ENCODE data around the gene CARD16.
"Not testable (repeated sequence)": the region's sequence is repeated elsewhere in the genome, so short reads cannot be mapped to it uniquely, and the experiment has no call there.

Gene CARD16

DNA sequence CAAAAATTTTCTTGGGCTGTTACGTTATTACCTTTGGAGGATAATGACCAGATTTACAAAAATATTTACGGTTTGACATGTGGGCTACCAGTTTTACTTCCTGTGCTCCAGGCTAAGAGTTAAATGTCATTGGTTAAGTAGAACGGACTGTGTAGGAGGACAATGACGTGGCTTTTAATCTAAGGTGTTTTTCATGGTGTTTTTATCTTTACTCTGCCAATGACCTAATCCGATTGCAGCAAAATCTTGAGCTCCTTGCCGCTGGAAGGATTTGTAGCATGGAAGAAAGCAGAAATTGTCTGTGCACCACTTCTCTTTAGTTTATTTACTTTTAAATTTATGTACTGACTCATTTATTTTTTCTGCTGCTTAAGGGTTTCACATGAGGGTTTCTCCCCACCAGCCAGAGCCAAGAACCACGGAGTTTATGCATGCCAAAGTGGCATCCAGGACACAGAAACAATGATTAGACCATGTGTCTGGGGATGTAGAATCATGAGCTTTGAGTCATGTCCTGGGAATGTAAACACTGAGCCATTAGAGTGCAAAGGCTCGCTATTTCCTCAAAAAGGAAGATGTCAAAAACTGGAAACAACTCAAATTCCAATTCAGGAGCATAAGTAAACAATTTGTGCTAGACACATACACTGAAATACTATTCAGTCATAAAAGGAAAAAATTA lies 1.9 kb upstream of the CARD16 start:
- DNase-seq: peak; percentile 5

DNA sequence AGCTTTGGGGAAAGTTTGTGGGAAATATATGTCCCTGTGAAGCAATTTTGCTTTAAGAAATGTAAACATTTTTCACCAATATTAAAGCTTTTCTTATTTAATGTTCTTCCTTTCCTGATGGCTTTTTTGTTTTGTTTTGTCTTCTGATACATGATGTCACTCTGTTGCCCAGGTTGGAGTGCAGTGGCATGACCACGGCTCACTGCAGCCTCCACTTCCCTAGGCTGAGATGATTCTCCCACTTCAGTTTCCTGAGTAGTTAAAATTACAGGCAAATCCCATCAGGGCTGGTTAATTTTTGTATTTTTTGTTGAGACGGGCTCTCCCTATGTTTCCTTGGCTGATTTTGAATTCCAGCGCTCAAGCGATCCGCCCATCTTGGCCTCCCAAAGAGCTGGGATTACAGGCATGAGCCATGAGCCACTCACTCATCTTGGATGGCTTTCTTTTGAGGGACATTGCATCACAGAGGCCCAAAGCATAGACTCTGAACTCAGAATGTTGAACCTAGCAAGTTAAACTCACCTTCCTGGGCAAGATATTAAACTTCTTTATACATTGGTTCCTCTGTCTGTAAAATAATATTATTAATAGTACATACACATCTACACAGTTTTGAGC lies 651 bp upstream of the CARD16 start:
- no peak for DNase-seq

DNA sequence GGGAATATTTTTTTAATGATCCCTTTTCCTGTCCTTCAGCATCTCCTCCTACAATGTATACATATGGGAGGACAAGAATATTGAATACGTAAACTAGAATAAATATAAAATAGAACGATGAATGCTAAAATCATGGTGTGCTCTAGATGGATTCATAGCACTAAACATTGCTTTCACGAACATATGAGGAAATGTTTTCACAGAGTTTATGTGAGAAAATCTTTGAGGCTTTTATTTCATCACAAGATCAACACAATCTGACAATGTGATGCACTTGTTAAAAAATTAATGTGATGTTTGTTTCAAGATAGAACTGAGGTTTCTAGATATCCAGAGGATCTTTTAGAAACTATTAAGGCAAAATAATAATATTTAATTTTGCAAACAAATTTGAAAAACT lies 3.0 kb downstream of the CARD16 start:
- no peak for DNase-seq

DNA sequence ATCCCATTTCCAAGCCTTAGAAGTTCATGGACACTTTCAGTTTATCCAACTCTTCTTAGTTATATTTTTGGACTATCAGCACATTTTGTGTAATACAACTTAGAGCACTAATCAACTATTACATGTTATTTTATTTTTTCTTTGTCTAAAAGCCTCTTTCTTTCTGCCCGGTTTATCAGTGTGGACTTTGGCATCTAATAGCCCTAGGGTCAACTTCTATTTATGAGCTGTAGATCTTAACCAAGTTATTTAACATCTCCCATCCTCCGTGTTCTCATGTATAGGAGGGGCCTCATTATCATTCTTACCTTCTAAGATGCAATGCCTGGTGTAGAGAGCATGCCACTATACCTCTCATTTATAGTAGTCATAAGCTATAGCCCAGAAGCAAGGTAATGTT lies 4.4 kb downstream of the CARD16 start:
- DNase-seq: no peak

DNA sequence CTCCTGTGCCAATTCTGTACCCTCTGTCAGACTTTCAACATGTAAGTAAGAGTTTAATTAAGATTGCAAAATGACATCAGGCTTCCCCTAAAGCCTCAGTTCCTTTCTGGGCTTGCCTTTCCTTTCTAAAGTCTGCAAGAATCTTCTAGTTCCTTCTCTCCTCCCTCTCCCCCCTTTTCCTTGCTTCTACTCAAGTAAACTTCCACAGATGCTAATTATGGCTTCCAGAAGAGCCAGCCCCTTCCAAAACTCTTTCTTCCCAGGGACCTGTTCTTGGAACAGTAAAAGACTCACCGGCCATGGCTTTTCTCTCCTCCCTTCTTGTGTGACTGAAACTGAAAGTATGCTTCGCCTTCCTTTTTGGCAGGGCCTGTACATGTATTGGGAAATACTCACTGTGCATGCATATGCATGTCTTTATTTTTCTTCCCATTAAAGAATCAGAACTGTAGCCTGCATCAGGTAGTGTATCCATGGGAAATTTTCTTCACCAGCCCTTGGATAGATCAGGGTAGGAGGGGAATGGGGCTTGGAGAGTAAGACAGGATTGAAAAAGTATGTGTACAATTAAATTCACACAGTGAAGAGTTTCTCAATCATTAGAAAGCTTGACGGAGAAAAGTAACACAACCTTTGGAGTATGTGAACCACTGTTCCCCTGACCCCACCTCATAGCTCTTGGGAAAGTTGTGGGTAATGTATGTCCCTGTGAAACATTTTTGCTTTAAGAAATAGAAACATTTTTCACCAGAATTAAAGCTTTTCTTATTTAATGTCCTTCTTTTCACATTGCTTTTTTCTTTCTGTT lies 10.1 kb downstream of the CARD16 start, which contains the start of gene CASP1:
Gene CASP1 (minus strand): TSS at position 332 of the 808 bp plus-strand sequence. CDS start 31 bp downstream, at position 301.
- peak; percentile 81 for DNase-seq

DNA sequence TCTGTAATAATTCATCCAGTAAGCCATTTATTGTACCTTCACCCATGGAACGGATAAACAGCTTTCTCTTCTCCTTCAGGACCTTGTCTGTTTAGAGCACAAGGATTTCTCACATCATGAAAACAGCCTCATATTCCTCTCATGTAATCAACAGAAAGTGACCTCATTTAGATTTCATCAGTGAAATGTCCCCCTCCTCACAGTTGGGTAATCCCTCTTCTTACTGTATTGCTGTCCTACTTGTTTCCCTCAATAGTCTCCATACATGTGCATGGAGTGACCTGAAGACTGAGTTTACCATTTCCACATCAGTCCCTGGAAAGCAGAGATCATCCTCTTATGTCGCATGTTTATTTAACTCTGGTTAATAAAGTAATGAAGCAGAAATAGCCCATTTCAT lies 10.7 kb downstream of the CARD16 start:
- not testable (repeated sequence) for DNase-seq

DNA sequence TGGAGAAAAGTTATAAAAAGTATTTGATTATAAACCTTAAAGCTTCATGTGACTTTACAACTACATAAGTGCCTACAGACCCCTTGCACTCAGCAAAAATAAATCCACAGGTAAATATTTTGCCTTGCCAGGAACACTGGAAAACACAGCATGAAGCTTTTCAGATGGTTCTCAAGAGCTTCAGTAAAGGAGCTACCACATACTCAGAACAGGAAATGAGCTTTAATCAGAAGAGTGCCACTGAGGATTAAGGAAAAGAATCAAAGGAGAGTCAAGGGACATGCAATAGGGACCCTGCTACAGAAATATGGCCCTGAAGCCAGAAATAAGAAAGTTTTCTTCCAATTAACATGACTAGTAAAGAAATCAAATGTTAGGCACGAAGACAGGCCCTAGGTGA lies 11.4 kb downstream of the CARD16 start:
- peak; percentile 28 for DNase-seq

DNA sequence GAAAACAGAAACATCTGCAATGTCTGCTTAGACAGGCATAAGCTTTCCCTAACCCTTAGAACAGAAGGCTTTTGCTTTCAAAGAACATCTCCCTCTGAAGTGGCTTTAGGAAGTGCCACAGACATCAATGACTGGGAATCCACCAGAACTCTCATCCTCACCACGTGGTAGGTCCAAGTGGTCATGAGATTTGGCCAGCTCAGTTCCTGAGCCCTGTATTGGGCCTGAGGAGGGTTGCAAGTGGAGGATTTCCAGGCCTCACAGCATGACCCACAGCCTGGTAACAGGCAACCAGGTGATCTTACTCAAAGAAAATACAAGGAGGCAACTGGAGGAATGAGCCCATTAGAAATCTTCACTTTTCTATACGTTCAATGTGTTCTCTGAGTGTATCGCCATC lies 11.8 kb downstream of the CARD16 start:
- no peak for DNase-seq

DNA sequence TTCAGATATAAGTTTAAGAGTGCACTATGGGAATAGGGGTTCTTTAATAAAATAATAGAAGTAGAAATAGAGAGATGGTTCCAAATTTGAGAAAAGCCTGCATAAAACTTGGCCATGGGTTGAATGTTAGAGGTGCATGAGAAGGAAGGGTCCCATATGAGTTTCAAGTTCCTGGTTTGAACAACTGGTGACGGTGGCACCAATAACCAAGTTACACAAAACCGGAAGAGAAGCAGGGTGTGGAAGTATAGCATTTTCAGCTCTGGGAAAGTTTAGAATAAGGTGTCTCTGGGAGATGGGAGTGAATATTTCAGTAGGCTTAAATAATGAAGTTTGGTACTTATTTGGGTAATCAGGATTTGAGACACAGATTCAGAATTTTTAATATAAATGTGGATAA lies 12.6 kb downstream of the CARD16 start:
- peak; percentile 53 for DNase-seq

DNA sequence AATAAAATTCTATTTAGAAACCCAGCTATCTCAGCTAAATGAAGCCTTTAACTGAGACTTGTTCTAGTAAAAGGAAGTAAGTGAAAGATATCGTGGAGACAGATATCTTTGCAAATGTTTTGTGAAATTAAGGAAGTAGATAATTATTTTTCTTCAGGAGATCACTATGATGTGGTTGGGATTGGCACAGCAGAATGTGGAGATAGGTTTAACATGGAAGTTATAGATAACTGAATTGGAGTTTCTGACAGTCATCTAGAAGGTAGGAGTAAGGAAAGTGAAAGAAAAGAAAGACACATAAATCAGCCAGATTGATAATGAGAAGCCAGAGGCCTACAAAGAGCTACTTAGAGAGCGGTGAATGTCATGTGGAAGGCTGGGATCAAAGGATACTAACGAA lies 17.5 kb downstream of the CARD16 start:
- peak; percentile 28 for DNase-seq

DNA sequence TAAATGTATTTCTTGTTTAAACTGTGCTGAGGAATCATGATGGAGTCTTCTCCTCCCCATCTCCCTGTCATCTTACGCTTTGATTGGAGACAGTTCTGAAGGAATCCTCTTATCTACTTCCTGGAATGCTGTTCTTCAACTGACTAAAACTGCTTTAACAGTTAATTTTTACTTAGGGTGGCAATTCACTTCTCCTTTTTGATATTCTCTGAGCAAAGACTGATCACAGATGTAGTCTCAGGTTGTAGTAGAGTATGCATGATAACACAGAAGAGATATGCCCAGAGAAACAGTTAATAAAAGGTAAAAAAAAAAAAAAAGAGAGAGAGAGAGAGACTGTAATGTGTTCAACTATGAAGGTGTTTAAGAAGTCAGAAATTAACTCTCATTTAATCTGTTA lies 20.7 kb downstream of the CARD16 start:
- DNase-seq: no peak

DNA sequence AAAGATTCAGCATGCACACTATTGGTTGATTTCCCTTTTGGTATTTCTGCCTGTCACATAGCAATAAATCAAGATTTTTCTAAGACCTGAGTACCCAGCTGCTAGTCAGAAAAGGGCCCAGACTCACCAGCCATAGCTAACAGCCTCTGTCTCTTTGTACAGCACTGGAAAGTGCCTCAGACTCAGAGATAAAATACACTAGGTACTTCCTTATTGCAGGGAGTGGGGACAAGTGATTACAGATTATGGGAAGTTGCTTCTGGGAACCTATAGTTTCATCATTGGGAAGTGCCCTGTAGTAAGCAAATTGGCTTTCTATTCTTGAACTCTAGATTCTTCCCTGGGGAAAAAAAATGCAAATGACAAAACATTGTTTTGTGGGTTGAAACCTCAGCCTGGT lies 22.1 kb downstream of the CARD16 start, which contains the start of gene CASP5:
Gene CASP5 (minus strand): TSS at position 166 of the 400 bp plus-strand sequence. CDS start 32 bp downstream, at position 134.
- peak; percentile 58 for DNase-seq

DNA sequence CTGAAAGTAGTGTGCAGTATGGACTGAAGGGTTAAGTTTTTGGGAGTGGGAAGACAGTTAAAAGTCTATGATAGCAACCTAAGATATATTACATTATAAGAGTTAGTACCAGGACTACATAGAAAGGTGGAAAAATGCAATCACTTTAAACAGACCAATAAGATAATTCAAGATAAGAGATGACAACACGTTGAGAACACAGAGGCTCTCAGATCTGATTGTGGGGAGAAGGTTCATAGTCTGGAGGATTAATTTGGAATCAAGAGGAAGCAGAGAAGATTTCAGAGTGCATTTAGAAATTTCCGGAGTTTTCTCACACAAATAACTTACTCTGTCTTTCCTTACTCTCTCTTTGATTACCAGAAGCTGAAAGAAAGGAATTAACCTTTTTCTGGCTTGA lies 22.6 kb downstream of the CARD16 start:
- DNase-seq: no peak

DNA sequence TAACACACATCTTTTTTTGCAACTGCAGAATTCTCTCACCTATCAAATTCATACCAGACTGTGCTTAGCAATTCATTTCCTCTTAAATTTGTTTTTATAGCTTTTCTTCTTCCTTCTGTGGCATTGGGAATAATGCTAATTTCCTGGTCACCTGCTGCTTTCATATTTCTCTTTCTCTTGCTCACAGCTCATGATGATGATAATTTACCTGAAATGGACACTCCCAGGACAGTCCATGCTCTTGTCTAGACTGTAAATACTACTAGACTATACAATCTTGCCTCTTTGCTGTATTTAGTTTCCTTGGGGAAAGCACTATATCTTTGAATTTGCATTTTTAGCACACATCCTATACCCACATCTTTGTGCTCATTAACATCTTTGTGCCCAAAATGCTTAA lies 37.7 kb downstream of the CARD16 start:
- no peak for DNase-seq

DNA sequence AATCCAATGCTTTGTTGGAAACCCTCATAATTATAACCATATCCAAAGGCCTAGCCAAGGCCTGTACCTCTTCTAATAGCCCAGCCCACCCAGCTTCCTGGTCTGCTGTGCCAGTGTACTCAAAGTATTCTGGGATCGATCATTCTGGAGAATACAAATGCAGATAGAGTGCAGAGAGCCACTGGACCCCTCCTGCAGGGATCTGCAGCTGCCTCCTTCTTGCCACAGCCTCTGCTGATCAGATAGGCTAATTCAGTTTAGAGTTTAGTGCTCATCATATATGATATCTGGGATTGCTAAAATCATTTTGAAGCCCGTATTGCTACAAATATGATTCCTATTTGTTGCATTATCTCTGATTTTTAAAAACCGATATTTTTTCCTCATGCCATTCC lies 39.7 kb downstream of the CARD16 start:
- no peak for DNase-seq

DNA sequence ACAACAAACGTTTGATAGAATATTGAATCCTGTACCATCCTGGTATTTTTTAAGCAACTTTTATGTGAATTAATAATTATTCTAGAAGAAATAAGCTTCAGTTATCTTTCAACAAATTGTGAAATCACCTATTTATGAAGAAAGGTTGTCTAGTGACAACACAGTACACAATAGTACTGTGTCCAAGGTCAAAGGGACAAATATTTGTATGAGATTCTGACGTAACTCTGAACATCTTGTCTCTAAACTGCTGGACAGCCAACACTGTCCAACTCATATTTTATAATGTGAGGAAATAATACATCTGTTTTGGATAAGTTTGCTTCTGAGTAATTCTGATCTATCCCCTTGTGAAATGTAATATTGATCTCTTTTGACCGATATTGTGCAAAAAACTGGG lies 41.1 kb downstream of the CARD16 start:
- no peak for DNase-seq

DNA sequence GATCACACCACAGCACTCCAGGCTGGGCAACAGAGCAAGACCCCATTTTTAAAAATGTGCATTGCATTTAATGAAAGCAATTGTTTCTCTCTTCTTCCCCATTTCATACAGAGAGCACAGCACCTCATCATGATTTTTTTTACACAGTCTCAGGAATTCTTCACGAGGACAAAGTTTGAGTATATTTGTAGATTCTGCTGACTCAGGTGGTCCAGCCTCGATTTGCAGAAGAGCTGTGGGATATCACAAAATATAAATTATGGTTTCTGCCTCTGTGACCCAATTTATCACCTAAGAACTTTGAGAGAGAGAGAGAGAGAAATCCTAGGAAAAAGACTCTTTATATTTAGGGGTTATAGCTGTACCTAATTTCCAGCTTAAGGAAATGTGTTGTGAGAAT lies 42.0 kb downstream of the CARD16 start:
- no peak for DNase-seq

DNA sequence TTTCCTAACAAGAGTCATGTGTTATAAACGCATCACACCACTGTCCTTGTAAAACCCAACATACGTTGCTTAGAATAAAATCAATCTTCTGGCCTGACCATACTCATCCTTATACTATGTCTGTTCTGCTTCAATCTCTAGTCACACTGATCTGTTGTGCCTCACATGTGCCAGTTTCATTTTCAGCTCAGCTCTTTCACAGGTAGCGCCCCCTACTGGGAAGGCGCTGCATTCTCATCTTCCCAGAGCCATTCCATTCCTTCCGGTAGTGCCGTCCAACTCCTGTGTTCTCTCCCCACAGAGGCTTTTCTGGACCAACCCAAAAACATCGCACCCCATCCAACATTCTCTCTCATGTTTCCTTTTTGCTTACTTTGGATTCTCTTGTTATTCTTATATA lies 44.3 kb downstream of the CARD16 start:
- DNase-seq: no peak

DNA sequence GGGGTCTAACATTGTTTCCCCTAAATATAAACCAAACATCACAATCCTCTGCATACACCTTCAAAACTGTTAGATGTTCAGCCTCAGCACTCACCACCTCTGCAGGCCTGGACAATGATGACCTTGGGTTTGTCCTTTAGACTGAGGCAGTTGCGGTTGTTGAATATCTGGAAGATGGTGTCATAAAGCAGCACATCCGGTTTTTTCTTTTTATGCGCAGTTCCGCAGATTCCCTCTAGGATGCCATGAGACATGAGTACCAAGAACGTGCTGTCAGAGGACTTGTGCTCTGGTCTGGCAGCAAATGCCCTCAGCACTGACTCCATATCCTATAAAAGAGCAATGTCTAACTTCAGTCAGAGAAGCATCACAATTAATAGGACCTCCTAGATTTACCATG lies 45.0 kb downstream of the CARD16 start:
- no peak for DNase-seq

DNA sequence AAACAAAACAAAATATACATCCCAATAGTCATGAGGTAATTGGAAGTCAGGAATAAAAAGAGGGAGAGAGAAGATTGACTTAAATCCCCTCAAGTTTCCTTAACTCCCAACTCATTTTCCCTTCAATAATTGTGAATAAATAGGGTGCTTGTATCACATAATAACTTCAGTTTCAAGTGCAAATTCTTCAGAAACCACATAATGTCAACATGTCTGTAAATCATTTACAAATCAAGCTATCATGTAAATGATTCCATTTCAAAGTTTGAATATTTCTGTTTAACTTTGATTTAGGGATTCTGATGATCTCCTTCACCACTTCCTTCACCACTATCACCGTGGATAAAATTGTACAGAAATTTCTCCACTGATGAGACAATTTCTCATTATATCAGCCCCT lies 45.4 kb downstream of the CARD16 start:
- no peak for DNase-seq

DNA sequence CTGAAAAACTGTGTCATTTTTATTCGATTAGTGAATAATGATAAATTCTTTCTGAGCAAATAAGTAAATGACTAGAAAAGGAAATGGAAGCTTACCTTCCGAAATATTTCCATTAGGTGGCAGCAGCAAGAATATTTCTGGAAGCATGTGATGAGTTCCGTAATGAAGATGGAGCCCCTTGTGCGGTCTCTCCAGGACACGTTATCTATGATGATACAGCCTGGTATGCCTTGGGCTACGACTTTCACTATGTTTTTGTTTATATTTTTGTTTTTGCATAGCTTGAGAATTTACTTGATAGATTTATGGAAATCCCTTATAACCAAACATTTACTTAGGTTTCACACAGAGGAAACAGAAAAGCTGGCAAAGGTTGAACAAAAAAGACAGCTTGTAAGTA lies 47.8 kb downstream of the CARD16 start:
- DNase-seq: no peak

DNA sequence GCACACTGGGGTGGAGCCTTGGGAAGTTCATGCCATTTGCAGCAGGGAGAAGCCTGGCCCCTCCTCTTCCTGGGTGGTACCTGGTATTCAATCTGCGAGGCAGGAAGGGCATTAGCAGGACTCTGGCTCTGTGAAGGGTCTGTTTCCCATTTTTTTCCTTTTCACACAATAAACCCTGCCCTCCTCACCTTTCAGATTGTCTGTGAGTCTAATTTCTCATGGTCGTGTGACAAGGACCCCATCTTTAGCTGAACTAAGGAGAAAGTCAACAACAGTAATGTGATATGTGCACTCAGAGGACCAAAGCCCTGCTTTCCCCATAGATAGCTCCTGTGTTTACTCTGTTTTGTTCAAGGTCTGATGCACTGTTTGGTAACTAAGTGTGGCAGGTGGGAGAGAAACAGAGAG lies 50.1 kb downstream of the CARD16 start:
- DNase-seq: no peak

DNA sequence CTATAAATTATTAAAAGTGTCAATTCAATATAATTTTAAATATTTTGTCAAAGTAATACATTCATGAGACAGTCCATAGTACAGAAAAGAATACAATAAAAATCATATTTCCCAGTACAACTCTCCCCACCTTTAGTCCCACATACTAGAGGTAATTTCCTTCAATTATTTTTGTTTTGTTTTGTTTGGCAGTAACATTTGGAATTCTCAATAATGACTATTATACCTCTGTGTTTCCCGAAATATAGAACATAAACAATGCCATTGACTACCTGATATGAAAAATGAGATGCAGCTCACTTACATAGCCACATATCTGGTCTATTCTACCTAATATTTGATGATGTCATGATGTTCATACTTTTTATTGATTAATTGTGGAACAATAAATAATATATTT lies 52.4 kb downstream of the CARD16 start:
- no peak for DNase-seq

DNA sequence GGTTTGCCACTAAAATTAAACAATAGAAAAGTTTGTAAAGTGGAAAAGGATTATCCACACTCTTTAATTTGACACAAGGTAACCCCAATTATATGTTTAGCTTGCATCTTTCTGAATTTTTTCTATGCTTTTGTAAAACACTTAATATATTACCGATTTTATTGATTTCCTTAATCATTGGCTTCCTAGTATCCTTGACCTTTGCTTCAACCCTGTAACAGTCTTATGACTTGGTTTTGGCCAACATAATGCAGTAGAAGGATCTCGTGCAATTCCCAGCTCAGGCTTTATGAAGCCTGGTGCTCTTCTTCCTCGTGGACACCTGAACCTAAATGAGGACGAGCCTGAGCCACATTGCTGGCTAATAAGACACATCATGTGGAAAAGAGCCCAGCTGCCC lies 53.1 kb downstream of the CARD16 start:
- DNase-seq: no peak

Measured in MV-4-11 (cell line).